Activated CD4-positive, CD25-positive, alpha-beta regulatory T cell treated with anti-CD3 and anti-CD28 coated beads, Interleukin-2, amount 50 U/mL, for 24 hours (primary cell): ENCODE data around the gene ATIC.

Source experiments
- ATAC-seq, 2 donors: fragments of 150-1000 bp; cut with Tn5 transposase; one replicate each; pipeline ENCODE4 v1.10.0; 2021; ENCODE audit warnings: mild to moderate bottlenecking in 1 of 2, moderate library complexity in 1 of 2

The ATIC gene

GRCh38 chr2:215361876-215362561, 50.2 kb downstream of the ATIC start:
- ATAC-seq, result no peak

GRCh38 chr2:215362562-215362904, 50.7 kb downstream of the ATIC start:
- ATAC-seq, result no peak

- ATAC-seq, result no peak
Observed at GRCh38 chr2:215363039-215363438, 51.2 kb downstream of the ATIC start.

- ATAC-seq, result no peak
Observed at GRCh38 chr2:215363461-215364156, 51.8 kb downstream of the ATIC start.

- no peak for ATAC-seq
Observed at GRCh38 chr2:215364157-215365155, 52.6 kb downstream of the ATIC start.

- ATAC-seq, result no peak
Observed at GRCh38 chr2:215365184-215365658, 53.4 kb downstream of the ATIC start.

GRCh38 chr2:215366440-215367032, 54.7 kb downstream of the ATIC start:
- ATAC-seq, result no peak

GRCh38 chr2:215367662-215368492, 56.0 kb downstream of the ATIC start:
- ATAC-seq, result no peak

GRCh38 chr2:215368493-215368809, 56.6 kb downstream of the ATIC start:
- ATAC-seq, result no peak

- no peak for ATAC-seq
Observed at GRCh38 chr2:215369181-215369760, 57.4 kb downstream of the ATIC start.

GRCh38 chr2:215370112-215370965, 58.5 kb downstream of the ATIC start:
- ATAC-seq, result no peak

- ATAC-seq, result no peak
Observed at GRCh38 chr2:215371915-215372897, 60.3 kb downstream of the ATIC start.

- no peak for ATAC-seq
Observed at GRCh38 chr2:215372968-215373649, 61.2 kb downstream of the ATIC start.

GRCh38 chr2:215374002-215374401, 62.1 kb downstream of the ATIC start:
- no peak for ATAC-seq

GRCh38 chr2:215374642-215375466, 63.0 kb downstream of the ATIC start:
- ATAC-seq, result no peak

- ATAC-seq, result no peak
Observed at GRCh38 chr2:215375467-215375830, 63.6 kb downstream of the ATIC start.

GRCh38 chr2:215376103-215376780, 64.4 kb downstream of the ATIC start:
- no peak for ATAC-seq
